SK-N-SH (cell line): ENCODE data around the gene CCHCR1. TPM values are rescaled to one million over a fixed set of nuclear protein-coding genes. Genes with fewer than 3 reads are reported as not detected.

ENCODE experiments used
- CTCF ChIA-PET: fragments of 300-600, 350-600 bp; formaldehyde crosslinking; extraction: SDS; loops from one replicate; lab custom pipeline; 2021; lab: Yijun Ruan, JAX
- POLR2A ChIA-PET: fragments of 350-600 bp; sonication (Branson Sonifier 250); formaldehyde crosslinking; extraction: SDS; loops from one replicate; lab custom pipeline; 2020; ENCODE audit warnings: antibody characterized with exemption, inconsistent platforms; lab: Yijun Ruan, JAX
- DNase-seq: peaks from one replicate; pipeline ENCODE4 v3.0.0; 2012
- H2AFZ ChIP-seq: fragments of 200-600 bp; sonication (generic); 2 replicates; pipeline ENCODE4 v1.8.1; 2016; ENCODE audit warnings: antibody characterized with exemption, mild to moderate bottlenecking, low read depth
- H3F3A ChIP-seq: fragments of 200-600 bp; sonication (generic); replicated peaks from 2 replicates; pipeline ENCODE3; 2016; ENCODE audit warnings: antibody characterized with exemption, mild to moderate bottlenecking; ENCODE audit not compliant: insufficient read depth
- H3K27ac ChIP-seq, 2 experiments: fragments of 200-500 bp in 1 of 2; fragments of 200-600 bp in 1 of 2; sonication (Bioruptor generic) in 1 of 2; sonication (generic), shearing (Covaris generic) in 1 of 2; 2 replicates each; pipeline versions ENCODE4 v1.5.1 to v1.6.1; 2014 to 2016; ENCODE audit warnings: low read depth in 2 of 2, inconsistent platforms in 1 of 2, low read length in 1 of 2, mild to moderate bottlenecking in 1 of 2, mixed read lengths in 1 of 2
- H3K27me3 ChIP-seq: fragments of 200-600 bp; sonication (generic), shearing (Covaris generic); 2 replicates; pipeline ENCODE4 v1.6.1; 2016; ENCODE audit warnings: mixed run types; ENCODE audit not compliant: insufficient read depth
- H3K36me3 ChIP-seq, 2 experiments: fragments of 200-500 bp in 1 of 2; fragments of 200-600 bp in 1 of 2; sonication (Bioruptor generic) in 1 of 2; sonication (generic) in 1 of 2; replicated peaks in 1 of 2; 2 replicates each; pipeline versions ENCODE3 to v1.5.1; 2014 to 2016; ENCODE audit warnings: low read length in 1 of 2, mild to moderate bottlenecking in 1 of 2; ENCODE audit not compliant: insufficient read depth in 2 of 2, control insufficient read depth in 1 of 2
- H3K4me1 ChIP-seq, 2 experiments: fragments of 200-500 bp in 1 of 2; fragments of 200-600 bp in 1 of 2; sonication (Bioruptor generic) in 1 of 2; sonication (generic), shearing (Covaris generic) in 1 of 2; 2 replicates each; pipeline versions ENCODE4 v1.5.1 to v1.6.1; 2014 to 2016; ENCODE audit warnings: low read depth in 1 of 2, low read length in 1 of 2, mixed run types in 1 of 2; ENCODE audit not compliant: insufficient read depth in 2 of 2, control insufficient read depth in 1 of 2
- H3K4me2 ChIP-seq: fragments of 200-600 bp; sonication (generic), shearing (Covaris generic); 2 replicates; pipeline ENCODE4 v1.6.1; 2017; ENCODE audit warnings: mixed run types
- H3K4me3 ChIP-seq, 2 experiments: fragments of 200-500 bp in 1 of 2; fragments of 200-600 bp in 1 of 2; sonication (Bioruptor generic) in 1 of 2; sonication (generic), shearing (Covaris generic) in 1 of 2; 2 replicates each; pipeline versions ENCODE4 v1.5.1 to v1.8.1; 2014 to 2016; ENCODE audit warnings: low read depth in 2 of 2, inconsistent platforms in 1 of 2, low read length in 1 of 2, mild to moderate bottlenecking in 1 of 2, mixed read lengths in 1 of 2, moderate library complexity in 1 of 2
- H3K79me2 ChIP-seq: fragments of 200-600 bp; sonication (generic); 2 replicates; pipeline ENCODE4 v1.8.1; 2017; ENCODE audit warnings: mild to moderate bottlenecking; ENCODE audit not compliant: insufficient read depth
- H3K9ac ChIP-seq: fragments of 200-600 bp; sonication (generic); 2 replicates; pipeline ENCODE4 v1.6.1; 2017; ENCODE audit warnings: mixed run types
- H3K9me2 ChIP-seq: fragments of 200-600 bp; sonication (generic); 2 replicates; pipeline ENCODE4 v1.6.1; 2017; ENCODE audit warnings: mixed run types
- H3K9me3 ChIP-seq: fragments of 200-600 bp; sonication (generic); 2 replicates; pipeline ENCODE4 v1.6.1; 2017; ENCODE audit warnings: mixed run types, mild to moderate bottlenecking, moderate library complexity
- H4K20me1 ChIP-seq: fragments of 200-600 bp; sonication (generic); 2 replicates; pipeline ENCODE4 v1.6.1; 2017; ENCODE audit warnings: mild to moderate bottlenecking, mixed run types; ENCODE audit not compliant: insufficient read depth
- CHD2 ChIP-seq: fragments of 150-350 bp; IDR thresholded peaks from 2 replicates; pipeline ENCODE4 v1.6.1; 2018; ENCODE audit warnings: low read length; ENCODE audit not compliant: partially characterized antibody
- MAX ChIP-seq: IDR thresholded peaks from 2 replicates; pipeline ENCODE4 v1.4.0; 2012; ENCODE audit warnings: low read depth
- MXI1 ChIP-seq: IDR thresholded peaks from 2 replicates; pipeline ENCODE4 v1.6.1; 2012; ENCODE audit warnings: mild to moderate bottlenecking, low read depth, low read length, improper control_type of control experiment
- NFIC ChIP-seq: IDR thresholded peaks from 2 replicates; pipeline ENCODE4 v1.4.0; 2012; ENCODE audit warnings: borderline replicate concordance
- RAD21 ChIP-seq: IDR thresholded peaks from 2 replicates; pipeline ENCODE4 v1.6.1; 2012; ENCODE audit warnings: mild to moderate bottlenecking, low read length
- REST ChIP-seq: IDR thresholded peaks from 2 replicates; pipeline ENCODE4 v1.6.1; 2012; ENCODE audit warnings: mild to moderate bottlenecking, low read depth, low read length, moderate library complexity
- SIN3A ChIP-seq: IDR thresholded peaks from 2 replicates; pipeline ENCODE4 v1.6.1; 2012; ENCODE audit warnings: low read depth, mild to moderate bottlenecking, low read length, moderate library complexity, borderline replicate concordance
- SMC3 ChIP-seq: IDR thresholded peaks from 2 replicates; pipeline ENCODE4 v1.6.1; 2012; ENCODE audit warnings: low read depth, low read length, improper control_type of control experiment
- TAF1 ChIP-seq: IDR thresholded peaks from 2 replicates; pipeline ENCODE4 v1.6.1; 2012; ENCODE audit warnings: low read depth, mild to moderate bottlenecking, low read length, moderate library complexity, borderline replicate concordance
- TEAD4 ChIP-seq: IDR thresholded peaks from 2 replicates; pipeline ENCODE4 v1.4.0; 2012; ENCODE audit warnings: mild to moderate bottlenecking, borderline replicate concordance; ENCODE audit not compliant: insufficient read depth
- ZBTB33 ChIP-seq: IDR thresholded peaks from 2 replicates; pipeline ENCODE4 v1.4.0; 2012; ENCODE audit warnings: low read depth, borderline replicate concordance
- WGBS: methylation state at CpG from one replicate; pipeline ENCODE4 v1.1.6; 2017; ENCODE audit warnings: low lambda C conversion rate; 5-methylcytosine and 5-hydroxymethylcytosine counted together
- polyA plus RNA-seq, 3 experiments: library from polyadenylated mRNA; depleted of rRNA; stranded (reverse); fragments of >200 nt; gene quantifications; 2 replicates each; pipeline ENCODE4 v1.2.3, GENCODE V29; 2012

The CCHCR1 gene
- 15.5 and 18.7 TPM in 2 replicates for polyA plus RNA-seq (2012; rRNA removed)
- polyA plus RNA-seq (2012; cell fraction: cytosol; rRNA removed): 6.0 and 10.0 TPM in 2 replicates
- polyA plus RNA-seq (2012; cell fraction: nucleus; rRNA removed): 46.7 and 87.3 TPM in 2 replicates

- POLR2A ChIA-PET: no interaction called here
Measured at GRCh38 chr6:31157513-31158139, at the start of gene CCHCR1. TSS of gene CCHCR1 (minus strand) at chr6:31157802. CDS start at chr6:31157600, 202 bp downstream.

More at GRCh38 chr6:31157513-31158139, at the start of gene CCHCR1:
- Histone ChIP-seq H3K79me2 (peaks cover 9% of the 10 kb centered on the region), H3K4me2 (peak within 1 kb of the TSS; percentile 91)
- 11% methylated on average over 14 of the region's 14 CpGs for WGBS
- TF ChIP-seq RAD21 (no peak), SMC3 (no peak), CHD2 (no peak), MXI1 (no peak), MAX (no peak), TEAD4 (no peak), SIN3A (no peak), ZBTB33 (no peak), NFIC (no peak), TAF1 (no peak), REST (no peak)
- TF ChIP-seq, all 33 proteins: peak for 0
- Histone ChIP-seq H3K36me3 (peaks cover 0 to 2% of the 10 kb centered on the region in 2 experiments), H4K20me1 (no peaks in the 10 kb centered on the region), H2AFZ (peak within 1 kb of the TSS; percentile 90), H3K27ac (peak within 1 kb of the TSS; percentile 28 to 44; a peak in 2 of 4 replicates), H3K4me3 (peak within 1 kb of the TSS; percentile 83 to 93), H3K9ac (peak within 1 kb of the TSS; percentile 72), H3K9me2 (no peaks in the 10 kb centered on the region), H3F3A (no peaks in the 10 kb centered on the region), H3K9me3 (no peaks in the 10 kb centered on the region), H3K27me3 (no peaks in the 10 kb centered on the region), H3K4me1 (peaks cover 0 to 18% of the 10 kb centered on the region in 2 experiments; a peak in 1 of 4 replicates)
- CTCF ChIA-PET: interaction anchor here (1.4 to 2.0 kb wide), 4 partner anchors 19 to 209 kb away, joined by 3 to 6 read pairs (median 5); partner anchors contain the start of gene PSORS1C2
- DNase-seq: peak; percentile 45
